RWPE2 (cell line): ENCODE measurements around the gene ELMOD3.

Source experiments
- ATAC-seq: fragments of 200-7000 bp; cut with Tn5 transposase; 3 replicates; pipeline ENCODE4 v1.9.1; 2021; ENCODE audit warnings: low read depth
- DNase-seq: peaks from one replicate; pipeline ENCODE4 v3.0.0-alpha.2; 2020; ENCODE audit warnings: low spot score
- H3K27ac ChIP-seq: fragments of 450-650 bp; 2 replicates; pipeline ENCODE4 v1.5.1; 2017; ENCODE audit warnings: mild to moderate bottlenecking; ENCODE audit not compliant: poor library complexity, severe bottlenecking
- H3K27me3 ChIP-seq: fragments of 250-450 bp; sonication (Bioruptor Pico); 2 replicates; pipeline ENCODE4 v1.5.1; 2021; ENCODE audit warnings: mild to moderate bottlenecking, moderate library complexity; ENCODE audit not compliant: insufficient read depth, poor library complexity, severe bottlenecking
- H3K36me3 ChIP-seq: fragments of 250-450 bp; sonication (Bioruptor Pico); 2 replicates; pipeline ENCODE4 v1.5.1; 2020; ENCODE audit warnings: low read depth, mild to moderate bottlenecking, moderate library complexity
- H3K4me1 ChIP-seq: fragments of 250-450 bp; sonication (Bioruptor Pico); 2 replicates; pipeline ENCODE4 v1.5.1; 2021; ENCODE audit warnings: mild to moderate bottlenecking, moderate library complexity; ENCODE audit not compliant: insufficient read depth, poor library complexity, severe bottlenecking
- H3K4me3 ChIP-seq: fragments of 250-450 bp; sonication (Bioruptor Pico); 2 replicates; pipeline ENCODE4 v1.5.1; 2021; ENCODE audit warnings: mild to moderate bottlenecking, moderate library complexity; ENCODE audit not compliant: severe bottlenecking
- H3K9me3 ChIP-seq: fragments of 250-450 bp; sonication (Bioruptor Pico); 2 replicates; pipeline ENCODE4 v1.5.1; 2021; ENCODE audit warnings: mild to moderate bottlenecking, moderate library complexity; ENCODE audit not compliant: severe bottlenecking
- TF ChIP-seq, protein P1 (sequence below): fragments of 450-650 bp; IDR thresholded peaks from one replicate; pipeline ENCODE4 v1.5.1; 2017; ENCODE audit warnings: mild to moderate bottlenecking, moderate library complexity; ENCODE audit not compliant: poor library complexity, severe bottlenecking

Gene ELMOD3

DNA sequence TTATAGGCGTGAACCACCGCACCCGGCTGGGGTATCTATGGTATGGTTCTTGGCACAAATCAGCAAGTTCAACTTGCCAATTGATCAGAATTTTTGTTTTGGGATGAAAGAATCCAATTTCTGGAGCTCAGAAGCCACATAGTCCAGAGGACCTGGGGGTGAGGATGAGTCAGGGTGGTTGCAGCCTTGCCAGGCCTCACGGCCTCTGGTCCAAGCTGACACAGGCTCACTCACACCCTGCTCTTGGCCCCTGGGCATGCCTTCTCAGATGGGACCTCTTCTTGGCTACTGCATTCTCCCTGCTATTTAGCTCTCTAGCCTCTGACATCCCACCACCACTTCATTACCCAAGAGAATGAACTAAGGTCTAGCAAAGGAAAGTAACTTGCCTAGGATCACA lies 39.3 kb downstream of the ELMOD3 start:
- ATAC-seq (peak; percentile 26; the same call in 1 of the 3 replicates), DNase-seq (no peak)
- Histone ChIP-seq H3K4me3 (no peak overlapping the region), H3K9me3 (no peaks in the 10 kb centered on the region), H3K27ac (no peak overlapping the region), H3K4me1 (no peaks in the 10 kb centered on the region), H3K36me3 (peaks cover 59% of the 10 kb centered on the region), H3K27me3 (no peaks in the 10 kb centered on the region)
- TF ChIP-seq, protein P1, sequence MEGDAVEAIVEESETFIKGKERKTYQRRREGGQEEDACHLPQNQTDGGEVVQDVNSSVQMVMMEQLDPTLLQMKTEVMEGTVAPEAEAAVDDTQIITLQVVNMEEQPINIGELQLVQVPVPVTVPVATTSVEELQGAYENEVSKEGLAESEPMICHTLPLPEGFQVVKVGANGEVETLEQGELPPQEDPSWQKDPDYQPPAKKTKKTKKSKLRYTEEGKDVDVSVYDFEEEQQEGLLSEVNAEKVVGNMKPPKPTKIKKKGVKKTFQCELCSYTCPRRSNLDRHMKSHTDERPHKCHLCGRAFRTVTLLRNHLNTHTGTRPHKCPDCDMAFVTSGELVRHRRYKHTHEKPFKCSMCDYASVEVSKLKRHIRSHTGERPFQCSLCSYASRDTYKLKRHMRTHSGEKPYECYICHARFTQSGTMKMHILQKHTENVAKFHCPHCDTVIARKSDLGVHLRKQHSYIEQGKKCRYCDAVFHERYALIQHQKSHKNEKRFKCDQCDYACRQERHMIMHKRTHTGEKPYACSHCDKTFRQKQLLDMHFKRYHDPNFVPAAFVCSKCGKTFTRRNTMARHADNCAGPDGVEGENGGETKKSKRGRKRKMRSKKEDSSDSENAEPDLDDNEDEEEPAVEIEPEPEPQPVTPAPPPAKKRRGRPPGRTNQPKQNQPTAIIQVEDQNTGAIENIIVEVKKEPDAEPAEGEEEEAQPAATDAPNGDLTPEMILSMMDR, result no peak

DNA sequence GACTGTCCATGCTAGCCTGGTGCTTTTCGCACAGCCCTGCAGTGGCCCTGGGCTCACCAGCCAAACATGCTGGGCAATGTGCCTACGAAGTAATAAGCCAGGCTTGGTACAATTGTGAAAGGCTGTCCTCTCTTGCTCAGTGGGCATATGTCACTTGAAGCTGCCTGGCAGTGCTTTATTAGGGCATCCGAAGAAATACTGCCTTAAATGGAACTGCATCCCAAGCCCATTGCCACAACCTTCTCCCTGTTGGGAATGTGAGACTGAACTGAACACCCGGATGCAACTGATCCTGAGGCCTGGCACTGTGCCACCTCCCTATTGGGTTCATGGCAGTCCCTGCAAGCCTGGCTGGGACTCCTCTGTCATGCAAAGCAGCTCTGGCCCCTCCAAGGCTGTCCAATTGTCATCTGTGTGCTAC lies 39.7 kb downstream of the ELMOD3 start:
- ATAC-seq (no peak; the same call in 2 of the 3 replicates), DNase-seq (no peak)
- H3K36me3 ChIP-seq, result peaks cover 63% of the 10 kb centered on the region
- H3K4me1 ChIP-seq, result no peaks in the 10 kb centered on the region
- H3K27me3 ChIP-seq, result no peaks in the 10 kb centered on the region
- no peak overlapping the region for H3K27ac ChIP-seq
- TF ChIP-seq, protein P1, result no peak
- H3K4me3 ChIP-seq, result no peak overlapping the region
- H3K9me3 ChIP-seq, result no peaks in the 10 kb centered on the region

DNA sequence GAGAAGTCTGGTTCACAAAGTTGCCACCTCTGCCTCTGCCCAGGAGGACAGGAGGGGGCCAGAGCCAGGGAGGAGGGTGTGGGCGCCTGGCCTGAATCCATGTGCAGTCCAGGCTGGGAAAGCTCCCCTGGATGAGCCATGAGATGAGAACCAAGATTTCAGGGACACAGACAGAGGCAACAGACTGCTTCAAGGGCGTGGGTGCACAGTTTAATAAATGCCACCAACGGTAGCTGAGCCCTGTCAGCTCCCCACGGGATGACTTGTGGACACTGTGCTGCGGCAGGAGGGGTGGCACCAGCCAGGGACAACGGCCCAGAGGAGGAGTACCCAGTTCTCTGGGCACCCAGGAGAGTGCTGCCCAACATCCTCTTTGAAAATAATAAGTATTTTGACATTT lies 40.4 kb downstream of the ELMOD3 start:
- no peaks in the 10 kb centered on the region for H3K27me3 ChIP-seq
- TF ChIP-seq, protein P1, result no peak
- no peak for ATAC-seq
- no peaks in the 10 kb centered on the region for H3K4me1 ChIP-seq
- no peak overlapping the region for H3K4me3 ChIP-seq
- H3K9me3 ChIP-seq, result no peaks in the 10 kb centered on the region
- peak; percentile 23 for DNase-seq
- H3K36me3 ChIP-seq, result peaks cover 70% of the 10 kb centered on the region
- no peak overlapping the region for H3K27ac ChIP-seq

DNA sequence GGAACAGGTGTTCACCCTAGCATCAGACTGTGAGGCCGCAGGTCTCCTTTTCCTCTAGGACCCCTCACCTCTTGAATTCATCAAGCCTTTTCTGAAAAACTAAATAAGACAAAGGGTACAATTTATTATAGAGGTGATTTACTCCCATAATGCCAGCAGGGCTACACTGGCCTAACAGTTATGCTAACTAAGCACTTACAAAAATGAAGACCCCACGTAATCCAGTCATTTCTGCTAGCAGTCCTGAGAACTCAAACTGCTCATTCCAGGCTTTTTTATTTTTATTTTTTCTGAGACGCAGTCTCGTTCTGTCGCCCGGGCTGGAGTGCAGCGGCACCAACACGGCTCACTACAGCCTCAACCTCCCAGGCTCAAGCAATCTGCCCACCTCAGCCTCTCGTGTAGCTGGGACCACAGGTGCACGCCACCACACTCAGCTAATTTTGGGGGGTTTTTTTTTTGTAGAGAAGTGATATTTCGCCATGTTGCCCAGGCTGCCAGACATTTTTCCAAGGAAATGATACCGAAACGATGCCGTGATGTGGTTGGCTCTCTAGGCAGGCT lies 41.4 kb downstream of the ELMOD3 start:
- Histone ChIP-seq H3K9me3 (no peaks in the 10 kb centered on the region), H3K27ac (no peak overlapping the region), H3K36me3 (peaks cover 72% of the 10 kb centered on the region), H3K27me3 (no peaks in the 10 kb centered on the region), H3K4me1 (no peaks in the 10 kb centered on the region), H3K4me3 (no peak overlapping the region)
- ATAC-seq, result no peak
- DNase-seq, result no peak
- TF ChIP-seq, protein P1, result no peak
